Posterior vena cava (tissue), 2 donors: Measurements from ENCODE around the gene OR51E2. TPM values are rescaled to one million over a fixed set of nuclear protein-coding genes. Genes with fewer than 3 reads are reported as not detected.

Experiments used
- DNase-seq: peaks from one replicate; pipeline ENCODE4 v3.0.0-alpha.2; 2020; ENCODE audit warnings: low spot score
- intact Hi-C, 2 donors: fragments of 100-400 bp; cut with DNase I; formaldehyde crosslinking; loops; one replicate each; pipeline versions ENCODE4 v1.14.1 to v1.14.2; 2022 to 2023
- total RNA-seq, 2 donors: library from RNA; stranded (reverse); fragmentation: NEBNext Ultra II Directional; extraction: Animal tissue kit (Norgen Biotek cat#: 25700); gene quantifications; one replicate each; pipeline ENCODE4 v1.2.1, GENCODE V29; 2021
- donor health status: DM: yes; HTN: yes; CAD: no.
- donor health status: DM: yes; HTN: yes; CAD: no.

OR51E2 gene
- total RNA-seq, 2 donors from 2014 or later = 0.23 to 0.57 TPM

GRCh38 chr11:4671741-4672140 is 25.9 kb downstream of the OR51E2 start:
- DNase-seq = no peak
- intact Hi-C loops = no loop called here

GRCh38 chr11:4665424-4665823 is 32.2 kb downstream of the OR51E2 start:
- DNase-seq = no peak
- intact Hi-C loops = no loop called here

GRCh38 chr11:4664786-4665185 is 32.9 kb downstream of the OR51E2 start:
- DNase-seq = no peak
- intact Hi-C loops = no loop called here

- intact Hi-C loops = no loop called here
- no peak for DNase-seq
Observed at GRCh38 chr11:4664183-4664582, 33.5 kb downstream of the OR51E2 start.

- intact Hi-C loops = no loop called here
- DNase-seq = no peak
Observed at GRCh38 chr11:4662876-4663275, 34.8 kb downstream of the OR51E2 start.

GRCh38 chr11:4658629-4659445 is 38.8 kb downstream of the OR51E2 start:
- no peak for DNase-seq
- intact Hi-C loops = no loop called here

- intact Hi-C loops = no loop called here
- no peak for DNase-seq
Observed at GRCh38 chr11:4654635-4655369, 42.9 kb downstream of the OR51E2 start.

GRCh38 chr11:4647766-4648165 is 49.9 kb downstream of the OR51E2 start:
- DNase-seq = no peak

GRCh38 chr11:4645974-4646373 is 51.7 kb downstream of the OR51E2 start:
- DNase-seq = no peak
- intact Hi-C loops = no loop called here

More at GRCh38 chr11:4647766-4648165, 49.9 kb downstream of the OR51E2 start:
- intact Hi-C loops = no loop called here

- no peak for DNase-seq
- intact Hi-C loops = no loop called here
Observed at GRCh38 chr11:4644233-4644632, 53.4 kb downstream of the OR51E2 start.

- DNase-seq = no peak
- intact Hi-C loops = no loop called here
Observed at GRCh38 chr11:4643682-4644081, 54.0 kb downstream of the OR51E2 start, which contains the start of gene OR51E1. OR51E1 (plus strand) TSS chr11:4643982; CDS start chr11:4652527, 8,545 bp downstream.

- intact Hi-C loops = no loop called here
- no peak for DNase-seq
Observed at GRCh38 chr11:4643076-4643475, 54.6 kb downstream of the OR51E2 start.

GRCh38 chr11:4642043-4642442 is 55.6 kb downstream of the OR51E2 start:
- no peak for DNase-seq
- intact Hi-C loops = no loop called here

- no peak for DNase-seq
- intact Hi-C loops = no loop called here
Observed at GRCh38 chr11:4641501-4641900, 56.2 kb downstream of the OR51E2 start.

- intact Hi-C loops = loop anchor here in 1 of 2 donors (10.0 kb wide), 1 partner anchor 365 kb away; no protein-coding TSS in a partner anchor
- no peak for DNase-seq
Observed at GRCh38 chr11:4639931-4640330, 57.7 kb downstream of the OR51E2 start.

- no peak for DNase-seq
- intact Hi-C loops = loop anchor here in 1 of 2 donors (10.0 kb wide), 1 partner anchor 367 kb away; no protein-coding TSS in a partner anchor
Observed at GRCh38 chr11:4637662-4638047, 60.0 kb downstream of the OR51E2 start.

- peak; percentile 85 for DNase-seq
- intact Hi-C loops = loop anchor here in 1 of 2 donors (10.0 kb wide), 1 partner anchor 368 kb away; no protein-coding TSS in a partner anchor
Observed at GRCh38 chr11:4636962-4637661, 60.5 kb downstream of the OR51E2 start, which contains the start of gene OR51D1. OR51D1 (plus strand) TSS chr11:4637477; CDS start chr11:4639791, 2,314 bp downstream.

GRCh38 chr11:4636136-4636535 is 61.5 kb downstream of the OR51E2 start:
- intact Hi-C loops = loop anchor here in 1 of 2 donors (10.0 kb wide), 1 partner anchor 369 kb away; no protein-coding TSS in a partner anchor
- no peak for DNase-seq
